ENCODE measurements around the gene SERINC5.

SERINC5 gene

DNA sequence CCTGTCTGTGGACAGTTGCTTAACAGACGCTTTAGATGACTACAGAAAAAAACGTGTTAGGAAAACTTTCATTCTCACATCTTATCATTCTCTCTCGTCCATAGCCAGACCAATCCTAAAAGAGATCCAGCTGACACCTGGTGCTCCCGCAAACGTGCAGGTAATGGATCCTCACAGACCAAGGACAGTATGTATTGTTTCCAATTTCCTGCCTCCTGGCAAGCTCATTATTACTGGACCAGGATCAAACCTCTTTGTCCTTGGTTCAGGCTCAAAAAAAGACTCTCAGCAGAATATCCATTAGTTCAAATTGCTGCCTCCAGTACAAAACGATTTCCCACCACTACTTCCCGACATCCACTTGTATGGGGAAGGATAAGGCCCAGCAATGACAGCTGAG is 62.4 kb downstream of the SERINC5 start:
- DNase-seq (ENCODE audit: low read depth): no peak
- no peak overlapping the region for H3K4me3 ChIP-seq (ENCODE audit: control insufficient read depth, low read depth, low read length)
- TF ChIP-seq, protein P1, sequence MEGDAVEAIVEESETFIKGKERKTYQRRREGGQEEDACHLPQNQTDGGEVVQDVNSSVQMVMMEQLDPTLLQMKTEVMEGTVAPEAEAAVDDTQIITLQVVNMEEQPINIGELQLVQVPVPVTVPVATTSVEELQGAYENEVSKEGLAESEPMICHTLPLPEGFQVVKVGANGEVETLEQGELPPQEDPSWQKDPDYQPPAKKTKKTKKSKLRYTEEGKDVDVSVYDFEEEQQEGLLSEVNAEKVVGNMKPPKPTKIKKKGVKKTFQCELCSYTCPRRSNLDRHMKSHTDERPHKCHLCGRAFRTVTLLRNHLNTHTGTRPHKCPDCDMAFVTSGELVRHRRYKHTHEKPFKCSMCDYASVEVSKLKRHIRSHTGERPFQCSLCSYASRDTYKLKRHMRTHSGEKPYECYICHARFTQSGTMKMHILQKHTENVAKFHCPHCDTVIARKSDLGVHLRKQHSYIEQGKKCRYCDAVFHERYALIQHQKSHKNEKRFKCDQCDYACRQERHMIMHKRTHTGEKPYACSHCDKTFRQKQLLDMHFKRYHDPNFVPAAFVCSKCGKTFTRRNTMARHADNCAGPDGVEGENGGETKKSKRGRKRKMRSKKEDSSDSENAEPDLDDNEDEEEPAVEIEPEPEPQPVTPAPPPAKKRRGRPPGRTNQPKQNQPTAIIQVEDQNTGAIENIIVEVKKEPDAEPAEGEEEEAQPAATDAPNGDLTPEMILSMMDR (conservative IDR thresholded peaks at IDR 0.05; ENCODE audit: control insufficient read depth, insufficient read depth, low read depth, low read length): no peak

DNA sequence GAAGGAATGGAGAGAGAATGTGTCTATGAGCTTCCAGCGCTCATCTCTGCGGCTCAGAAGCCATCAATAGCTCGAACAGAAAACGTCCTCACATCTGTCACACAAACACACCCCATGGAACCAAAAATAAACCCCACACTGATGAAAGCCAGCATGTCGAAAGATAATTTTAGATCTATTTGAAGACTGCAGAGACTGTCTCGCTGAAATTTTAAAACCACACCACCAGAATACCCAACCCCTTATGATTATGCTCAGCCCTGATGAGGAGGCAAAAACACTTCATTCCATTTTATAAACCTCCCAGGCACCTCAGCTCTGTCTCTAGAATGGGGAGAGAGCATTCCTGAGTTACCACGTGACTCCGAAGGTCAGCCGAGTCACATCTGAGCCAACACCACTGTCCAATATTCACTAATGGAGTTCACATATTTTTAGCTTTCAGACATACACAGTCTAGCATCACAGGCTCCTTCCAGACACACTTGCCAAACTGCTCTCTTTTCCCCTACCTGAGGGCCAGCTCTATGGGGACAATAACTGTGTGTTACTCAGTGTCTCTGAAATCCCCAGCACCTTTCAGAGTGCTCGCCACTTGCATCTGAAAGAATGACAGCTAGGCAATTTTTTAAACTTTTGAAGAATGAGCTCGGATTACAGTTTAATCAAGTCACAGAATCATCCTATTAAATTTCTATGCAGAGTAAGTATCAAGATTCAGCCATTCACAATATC is 63.2 kb downstream of the SERINC5 start:
- TF ChIP-seq, protein P1 (conservative IDR thresholded peaks at IDR 0.05; ENCODE audit: control insufficient read depth, insufficient read depth, low read depth, low read length): no peak
- no peak for DNase-seq (ENCODE audit: low read depth)
- no peak overlapping the region for H3K4me3 ChIP-seq (ENCODE audit: control insufficient read depth, low read depth, low read length)

DNA sequence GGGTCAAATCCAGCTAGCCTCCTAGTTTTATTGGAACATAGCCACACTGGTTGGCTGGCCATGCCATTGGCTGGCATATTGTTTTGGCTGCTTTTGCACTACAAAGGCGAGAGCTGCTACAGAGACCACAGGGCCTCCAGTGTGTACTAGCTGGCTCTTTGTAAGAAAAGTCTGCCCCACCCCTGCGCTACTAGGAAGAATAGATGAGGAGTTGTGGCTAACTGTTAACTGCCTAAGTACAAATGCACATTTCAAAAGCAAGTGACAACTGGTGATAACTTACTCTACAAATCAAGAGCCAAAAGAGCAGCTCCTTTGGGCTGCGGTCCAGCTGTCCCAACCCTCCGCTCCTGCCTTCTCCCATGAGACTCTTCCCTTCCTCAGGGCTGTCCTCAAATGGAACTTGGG is 63.9 kb downstream of the SERINC5 start:
- DNase-seq (ENCODE audit: low read depth): no peak
- H3K4me3 ChIP-seq (ENCODE audit: control insufficient read depth, low read depth, low read length): no peak overlapping the region
- TF ChIP-seq, protein P1 (conservative IDR thresholded peaks at IDR 0.05; ENCODE audit: control insufficient read depth, insufficient read depth, low read depth, low read length): no peak

DNA sequence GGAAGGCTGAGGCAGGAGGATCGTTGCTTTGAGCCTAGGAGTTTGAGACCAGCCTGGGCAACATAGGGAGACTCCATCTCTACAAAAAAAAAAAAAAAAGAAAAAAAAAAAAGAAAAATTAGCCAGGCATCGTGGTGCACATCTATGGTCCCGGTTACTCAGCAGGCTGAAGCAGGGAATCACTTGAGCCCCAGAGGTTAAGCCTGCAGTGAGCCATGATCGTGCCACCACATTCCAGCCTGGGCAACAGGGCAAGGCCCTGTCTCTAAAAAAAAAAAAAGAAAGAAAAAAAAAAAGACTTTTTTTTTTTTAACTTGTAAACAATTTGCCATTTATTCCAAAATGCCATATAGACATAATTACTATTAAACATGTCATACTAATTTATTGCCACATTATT is 64.5 kb downstream of the SERINC5 start:
- DNase-seq (ENCODE audit: low read depth): no peak
- TF ChIP-seq, protein P1 (conservative IDR thresholded peaks at IDR 0.05; ENCODE audit: control insufficient read depth, insufficient read depth, low read depth, low read length): no peak
- no peak overlapping the region for H3K4me3 ChIP-seq (ENCODE audit: control insufficient read depth, low read depth, low read length)

DNA sequence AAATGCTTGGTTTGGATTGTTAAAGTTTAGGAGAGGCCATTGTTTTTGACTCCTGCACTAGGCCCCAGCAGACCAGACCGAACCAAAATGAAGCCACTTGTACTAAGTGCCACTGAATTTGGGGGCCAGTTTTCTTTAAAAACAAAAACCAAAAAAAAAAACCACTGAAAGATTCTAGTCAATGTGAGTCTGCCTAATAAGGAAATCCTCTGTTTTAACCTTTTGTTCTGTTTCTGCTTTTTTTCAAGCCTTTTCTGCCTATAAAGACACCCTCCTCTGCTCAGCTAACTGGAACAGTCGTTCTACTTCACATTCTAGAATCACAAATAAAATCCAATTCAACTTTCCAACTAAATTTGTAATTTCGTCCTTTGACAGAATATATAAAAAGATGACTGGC is 64.9 kb downstream of the SERINC5 start:
- TF ChIP-seq, protein P1 (conservative IDR thresholded peaks at IDR 0.05; ENCODE audit: control insufficient read depth, insufficient read depth, low read depth, low read length): no peak
- no peak for DNase-seq (ENCODE audit: low read depth)

DNA sequence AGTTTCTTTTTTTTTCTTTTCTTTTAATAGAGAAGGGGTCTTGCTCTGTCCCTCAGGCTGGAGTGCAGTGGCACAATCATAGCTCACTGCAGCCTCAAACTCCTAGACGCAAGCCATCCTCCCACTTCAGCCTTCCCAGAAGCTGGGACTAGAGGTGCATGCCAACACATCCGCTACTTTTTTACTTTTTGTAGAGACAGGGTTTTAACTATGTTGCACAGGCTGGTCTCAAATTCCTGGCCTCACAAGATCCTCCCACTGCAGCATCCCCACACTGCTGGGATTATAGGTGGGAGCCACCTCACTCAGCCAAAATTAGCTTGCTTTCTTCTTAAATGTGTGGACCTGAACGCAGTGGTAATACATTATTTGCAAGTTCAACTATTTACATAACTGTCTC is 66.1 kb downstream of the SERINC5 start:
- H3K4me3 ChIP-seq (ENCODE audit: control insufficient read depth, low read depth, low read length): no peak overlapping the region
- no peak for DNase-seq (ENCODE audit: low read depth)
- TF ChIP-seq, protein P1 (conservative IDR thresholded peaks at IDR 0.05; ENCODE audit: control insufficient read depth, insufficient read depth, low read depth, low read length): no peak

More for the DNA sequence above, 64.9 kb downstream of the SERINC5 start:
- H3K4me3 ChIP-seq (ENCODE audit: control insufficient read depth, low read depth, low read length): no peak overlapping the region
